ENCODE data around the gene JAK1.
"Not testable (repeated sequence)": the region's sequence is repeated elsewhere in the genome, so short reads cannot be mapped to it uniquely, and the experiment has no call there.

JAK1 gene

DNA sequence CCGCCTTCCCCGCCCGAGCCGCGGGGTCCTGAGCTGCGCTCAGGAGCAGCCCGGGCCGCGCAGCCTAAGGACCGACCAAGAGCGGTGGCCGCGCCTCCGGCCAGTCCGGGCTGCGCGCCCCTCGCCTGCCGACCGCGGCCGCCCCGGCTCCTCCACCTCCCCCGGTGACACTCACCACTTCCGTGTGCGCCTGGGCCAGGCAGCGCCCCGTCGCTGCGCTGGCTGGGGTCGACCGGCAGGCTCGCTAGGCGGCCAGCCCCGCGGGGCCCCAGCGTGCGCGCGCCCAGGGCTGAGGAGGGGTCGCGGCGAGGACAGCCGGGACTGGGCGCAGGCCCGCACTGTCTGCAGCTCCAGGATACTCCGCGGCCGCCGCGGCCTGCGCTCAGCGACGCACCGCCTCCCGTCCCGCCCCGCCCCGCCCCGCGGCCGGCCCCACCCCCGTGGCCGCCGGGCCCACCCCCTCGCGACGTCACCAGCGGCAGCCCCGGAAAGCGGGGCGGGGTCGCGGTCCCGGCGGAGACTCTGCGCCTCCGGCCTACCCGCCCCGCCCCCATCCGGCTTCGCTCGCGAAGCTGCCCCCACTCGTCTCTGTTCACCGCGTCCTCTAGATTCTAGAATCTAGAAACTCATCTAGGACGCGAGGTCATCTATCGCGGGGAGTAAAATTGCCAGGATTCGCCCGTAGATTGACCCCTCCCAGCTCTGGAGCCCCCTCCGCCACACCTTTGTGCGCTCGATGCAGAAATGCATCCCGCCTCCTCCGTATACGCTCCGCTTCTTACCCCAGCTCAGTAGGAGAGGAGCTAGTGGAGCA, at the start of gene JAK1:
Gene JAK1, minus strand, starts transcription at position 392 of the 814 bp plus-strand sequence. CDS start 80,285 bp downstream, outside the sequence.
- peak; percentile 84 for DNase-seq

GRCh38 chr1:65014321-65014720, 48.0 kb upstream of the JAK1 start:
- DNase-seq: no peak

- no peak for DNase-seq
These were observed 45.6 kb upstream of the JAK1 start for GRCh38 chr1:65011983-65012382.

DNA sequence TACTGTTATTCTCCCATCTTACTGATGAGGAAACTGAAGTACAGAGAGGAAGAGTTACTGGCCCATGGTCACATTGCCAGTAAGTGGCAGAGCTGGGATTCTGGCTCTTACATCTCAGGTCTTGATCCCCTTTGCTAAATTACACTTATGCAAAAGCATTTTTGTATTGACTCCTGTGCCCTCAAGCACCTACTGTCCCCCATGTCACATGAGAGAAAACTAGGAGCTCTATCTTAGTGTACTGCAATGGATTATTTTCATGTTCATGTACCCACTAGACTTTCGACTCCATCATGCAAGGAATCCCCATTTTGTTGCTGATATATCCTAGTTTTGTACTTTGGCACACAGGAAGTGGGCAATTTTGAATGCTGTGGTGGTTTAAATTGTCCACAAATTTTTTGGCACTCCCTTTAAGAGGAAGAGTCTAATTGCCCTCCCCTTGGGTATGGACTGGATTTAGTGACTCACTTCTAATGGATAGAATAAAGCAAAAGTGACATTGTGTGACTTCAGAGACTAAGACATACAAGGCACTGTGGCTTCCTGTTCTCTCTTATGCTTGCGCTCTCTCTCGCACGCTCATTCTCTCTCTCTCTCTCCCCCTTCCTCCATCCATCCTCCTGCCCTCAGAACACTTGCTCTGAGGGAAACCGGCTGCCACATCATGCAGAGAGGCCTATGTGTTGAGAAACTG, 43.5 kb upstream of the JAK1 start:
- DNase-seq: no peak

DNA sequence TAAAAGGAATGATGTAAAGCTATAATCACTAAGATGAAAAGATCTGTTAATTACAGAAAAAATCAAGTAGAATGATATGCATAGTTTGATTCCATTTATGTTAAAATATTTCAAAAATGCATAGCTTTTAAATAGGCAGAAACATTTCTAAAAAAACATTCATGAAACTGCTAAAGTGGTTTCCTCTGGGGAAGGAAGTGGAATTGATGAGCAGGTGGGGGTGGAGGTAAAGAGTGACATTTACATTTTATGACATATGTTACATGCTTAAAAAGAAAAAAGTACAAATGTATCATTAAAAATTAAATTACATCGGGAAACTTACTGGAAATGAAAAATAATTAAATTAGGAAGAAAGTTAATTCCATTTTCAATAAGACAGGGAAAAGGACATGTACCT, 42.8 kb upstream of the JAK1 start:
- DNase-seq: no peak

DNA sequence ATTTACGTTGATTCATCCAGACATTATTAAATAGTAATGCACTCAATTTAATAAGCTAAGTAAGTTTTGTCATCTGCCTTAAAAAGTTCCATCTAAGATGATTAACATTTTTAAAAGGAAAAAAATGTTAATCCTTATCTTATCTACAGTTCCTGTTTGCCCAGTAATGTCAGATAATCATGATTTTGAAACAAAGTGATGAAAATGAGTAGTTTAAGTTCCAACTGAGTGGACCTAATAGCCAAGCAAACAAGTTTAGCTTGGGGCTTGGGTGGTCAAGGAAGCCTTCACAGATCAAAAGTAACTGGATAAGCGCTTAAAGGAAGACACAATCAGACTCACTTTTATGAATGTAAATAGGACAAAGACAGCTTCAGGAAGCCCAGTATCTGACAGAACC, 40.5 kb upstream of the JAK1 start:
- DNase-seq: no peak

- DNase-seq: no peak
These were observed 36.9 kb upstream of the JAK1 start for GRCh38 chr1:65003316-65003664.

GRCh38 chr1:65002508-65003315, 36.4 kb upstream of the JAK1 start:
- no peak for DNase-seq

DNA sequence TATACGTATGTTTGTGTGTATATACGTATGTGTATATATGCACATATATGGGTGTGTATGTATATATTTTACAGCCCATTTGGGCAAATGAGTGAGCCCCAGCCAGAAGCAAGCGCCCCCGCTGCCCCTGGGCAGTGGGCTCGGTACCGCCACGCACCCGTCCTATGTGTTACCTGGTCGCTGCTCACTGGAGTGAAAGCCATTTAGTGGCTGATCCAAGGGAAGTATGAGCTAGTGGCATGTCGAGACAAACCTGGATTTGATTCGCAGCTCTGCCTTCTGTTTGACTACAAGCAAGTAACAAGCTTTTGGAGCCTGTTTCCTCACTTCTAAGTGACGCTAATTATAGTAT, 35.8 kb upstream of the JAK1 start:
- DNase-seq: no peak

DNA sequence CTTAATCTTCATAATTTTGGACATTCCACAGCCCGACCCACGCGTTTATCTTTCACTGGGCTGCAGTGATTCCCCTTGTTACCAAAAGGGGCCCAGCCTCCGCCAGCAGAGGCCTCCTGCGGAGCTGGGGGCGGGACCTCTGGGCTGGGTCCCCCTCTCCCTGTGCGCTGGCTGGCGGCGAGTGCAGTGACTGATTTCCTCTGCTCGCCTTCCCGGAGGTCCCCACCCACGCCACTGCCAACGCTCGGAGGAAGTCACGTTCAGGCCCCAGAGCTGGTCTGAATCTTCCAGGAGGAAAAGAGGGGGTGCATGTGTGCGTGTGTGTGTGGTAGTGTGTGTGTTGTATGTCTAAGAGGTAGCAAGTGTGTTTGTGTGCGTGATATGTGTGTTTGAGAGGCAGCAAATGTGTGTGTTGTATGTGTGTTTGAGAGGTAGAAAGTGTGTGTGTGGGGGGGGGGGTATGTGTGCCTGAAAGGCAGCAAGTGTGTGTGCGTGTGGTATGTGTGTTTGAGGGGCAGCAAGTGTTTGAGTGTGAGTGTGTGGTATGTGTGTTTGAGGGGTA, 35.0 kb upstream of the JAK1 start:
- no peak for DNase-seq

DNA sequence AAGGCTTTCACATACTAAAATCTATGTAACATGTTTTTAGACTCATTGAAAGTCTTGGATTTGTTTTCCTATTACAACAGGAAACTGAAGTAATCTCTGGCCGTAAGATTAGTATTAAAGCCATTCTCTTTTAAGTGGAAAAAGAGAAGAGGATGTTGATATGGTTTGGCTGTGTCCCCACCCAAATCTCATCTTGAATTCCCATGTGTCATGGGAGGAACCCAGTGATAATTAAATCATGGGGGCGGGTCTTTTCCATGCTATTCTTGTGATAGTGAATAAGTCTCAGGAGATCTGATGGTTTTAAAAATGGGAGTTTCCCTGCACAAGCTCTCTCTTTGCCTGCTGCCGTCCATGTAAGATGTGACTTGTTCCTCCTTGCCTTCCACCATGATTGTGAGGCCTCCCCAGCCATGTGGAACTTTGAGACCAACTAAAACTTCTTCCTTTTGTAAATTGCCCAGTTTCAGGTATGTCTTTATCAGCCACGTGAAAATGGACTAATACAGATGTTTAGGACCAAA, 32.1 kb upstream of the JAK1 start:
- DNase-seq: not testable (repeated sequence)

- no peak for DNase-seq
These were observed 30.4 kb upstream of the JAK1 start for GRCh38 chr1:64996541-64997257.

DNA sequence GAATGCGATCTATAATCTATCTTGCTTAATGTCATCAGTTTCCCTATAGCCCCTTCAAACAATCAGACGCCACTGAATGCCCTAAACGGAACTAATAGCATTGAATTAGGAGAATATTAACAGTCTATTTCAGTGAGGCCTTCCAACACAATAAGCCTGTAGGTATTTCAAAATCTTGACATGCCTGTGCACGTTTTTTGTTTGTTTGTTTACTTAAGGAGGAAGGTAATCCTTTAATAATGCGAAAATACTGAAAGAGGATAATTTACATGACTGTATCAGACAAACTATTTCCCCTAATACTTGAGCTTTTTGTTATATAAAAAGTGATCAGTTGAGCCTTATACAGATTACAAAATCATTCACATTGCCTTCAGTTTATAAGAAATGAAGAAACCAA, 29.0 kb upstream of the JAK1 start:
- DNase-seq: no peak

DNA sequence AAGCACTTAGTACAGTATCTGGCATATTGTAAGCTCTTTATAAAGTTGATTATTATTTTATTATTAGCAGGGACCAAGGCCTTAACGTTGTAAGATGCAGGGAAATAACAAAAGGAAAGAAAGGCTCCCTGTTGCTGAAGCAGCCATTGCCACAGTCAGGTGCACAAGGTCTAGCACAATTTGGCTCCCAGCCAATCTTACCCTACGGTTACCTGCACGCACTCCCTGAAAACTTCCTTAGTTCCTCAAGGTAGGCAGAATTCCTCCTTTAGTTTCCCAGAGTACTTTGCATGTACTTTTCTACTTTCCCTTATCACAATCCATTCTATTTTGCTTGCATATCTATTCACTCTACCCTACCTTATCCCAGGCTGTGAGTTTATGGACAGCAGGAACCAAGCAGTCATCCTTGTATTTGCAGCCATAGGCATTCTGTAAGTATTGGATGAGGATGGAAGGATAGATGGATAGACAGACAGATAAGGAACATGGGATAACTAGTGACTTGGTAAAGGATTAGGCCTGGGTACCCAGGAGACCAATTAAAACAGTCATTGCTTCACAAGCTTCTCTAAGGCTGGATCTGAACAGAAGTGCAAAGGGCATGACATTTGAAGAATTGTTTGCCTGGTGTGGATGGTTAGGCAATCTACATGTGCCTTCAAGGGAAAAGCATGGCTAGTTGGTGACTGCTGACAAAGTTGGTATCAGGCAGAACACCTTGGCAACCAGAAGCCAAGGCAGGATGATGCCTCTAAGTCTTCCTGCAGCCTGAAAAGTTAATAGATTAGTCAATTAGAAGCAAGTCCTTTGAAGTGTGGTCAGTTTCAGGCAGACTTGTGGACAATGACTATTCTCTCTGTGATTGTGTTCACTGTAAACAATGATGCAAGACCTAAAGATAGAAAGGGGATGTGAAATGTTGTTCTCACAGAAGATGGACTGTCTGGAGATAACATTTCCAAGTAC, 20.8 kb upstream of the JAK1 start:
- no peak for DNase-seq

DNA sequence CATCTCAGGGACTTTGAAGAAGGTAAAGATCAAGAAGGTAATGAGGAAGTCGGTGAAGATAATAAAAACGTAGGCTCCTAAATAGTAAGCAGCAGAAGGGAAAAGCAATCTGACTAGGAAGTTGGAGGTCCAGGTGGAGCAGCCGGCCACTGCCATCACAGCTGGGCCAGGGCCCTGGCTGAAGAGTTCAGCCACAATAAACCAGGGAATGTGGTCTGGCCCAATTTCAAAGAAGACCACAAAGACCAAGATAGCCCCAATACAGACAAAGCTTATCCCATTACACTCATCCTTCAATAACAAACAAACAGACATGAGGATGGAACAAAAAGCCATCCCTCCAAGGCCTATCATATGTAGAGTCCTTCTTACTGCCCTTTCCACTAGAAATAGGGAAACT, 18.4 kb upstream of the JAK1 start:
- DNase-seq: no peak

DNA sequence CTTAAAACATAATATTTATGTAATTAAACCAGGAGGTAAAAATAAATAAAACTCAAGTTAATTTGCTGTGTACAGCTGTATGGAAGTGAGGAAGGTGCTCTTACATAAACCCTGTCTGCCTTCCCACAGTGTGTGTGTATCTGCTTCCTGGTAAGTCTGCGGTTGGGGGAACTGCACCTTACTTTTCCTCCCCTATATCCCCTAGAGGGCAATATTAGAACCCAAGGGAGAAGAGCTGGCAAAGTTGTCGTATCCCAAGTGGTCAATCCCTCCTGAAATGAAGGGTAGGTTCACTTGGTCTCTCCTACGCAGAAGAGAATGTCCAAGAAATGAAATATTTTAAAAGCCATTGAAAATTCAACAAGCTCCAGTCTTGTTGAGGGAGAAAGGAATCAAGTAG, 17.8 kb upstream of the JAK1 start:
- DNase-seq: no peak

- DNase-seq: no peak
These were observed 16.8 kb upstream of the JAK1 start for GRCh38 chr1:64983110-64983509.

DNA sequence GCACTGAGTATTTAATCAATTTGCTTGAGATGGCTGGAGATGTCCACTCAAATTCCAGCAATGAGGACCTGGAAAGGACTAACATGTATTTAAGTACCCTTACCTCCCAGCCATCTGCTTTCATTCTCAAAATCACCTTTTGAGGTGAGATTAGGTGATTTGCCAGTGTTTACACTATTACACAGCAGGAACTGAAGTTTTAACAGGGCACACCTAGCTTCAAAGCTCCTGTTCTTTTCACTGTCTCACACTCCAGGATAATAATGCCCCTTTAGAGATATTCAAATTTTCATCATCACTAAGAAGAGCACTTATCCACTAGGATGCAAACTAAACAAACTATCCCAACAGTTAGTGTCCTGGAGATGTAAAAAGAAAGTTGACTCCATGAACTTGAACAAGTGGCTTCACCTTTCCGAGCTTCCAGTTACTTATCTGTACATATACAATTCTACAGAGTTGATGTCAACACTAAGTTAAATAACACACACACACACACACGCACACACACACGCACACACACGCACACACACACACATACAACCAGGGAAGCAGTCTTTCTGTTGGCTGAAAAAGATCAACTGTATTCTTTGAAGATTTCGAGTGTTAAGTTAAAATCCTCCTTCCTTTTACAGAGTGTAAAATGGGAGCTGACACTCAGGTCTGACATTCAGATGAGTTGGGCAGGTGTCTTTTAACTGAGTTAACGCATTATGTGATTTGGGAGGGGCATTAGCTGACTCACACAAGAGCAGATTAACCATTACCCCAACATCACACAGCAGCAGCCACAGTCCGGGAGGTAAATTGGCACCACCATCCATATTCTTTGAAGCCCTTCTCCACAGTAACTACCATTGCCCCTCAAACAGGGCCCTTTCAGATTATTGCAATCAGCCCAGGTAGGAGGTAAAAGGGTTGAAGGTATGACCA, 15.5 kb upstream of the JAK1 start:
- DNase-seq: no peak

DNA sequence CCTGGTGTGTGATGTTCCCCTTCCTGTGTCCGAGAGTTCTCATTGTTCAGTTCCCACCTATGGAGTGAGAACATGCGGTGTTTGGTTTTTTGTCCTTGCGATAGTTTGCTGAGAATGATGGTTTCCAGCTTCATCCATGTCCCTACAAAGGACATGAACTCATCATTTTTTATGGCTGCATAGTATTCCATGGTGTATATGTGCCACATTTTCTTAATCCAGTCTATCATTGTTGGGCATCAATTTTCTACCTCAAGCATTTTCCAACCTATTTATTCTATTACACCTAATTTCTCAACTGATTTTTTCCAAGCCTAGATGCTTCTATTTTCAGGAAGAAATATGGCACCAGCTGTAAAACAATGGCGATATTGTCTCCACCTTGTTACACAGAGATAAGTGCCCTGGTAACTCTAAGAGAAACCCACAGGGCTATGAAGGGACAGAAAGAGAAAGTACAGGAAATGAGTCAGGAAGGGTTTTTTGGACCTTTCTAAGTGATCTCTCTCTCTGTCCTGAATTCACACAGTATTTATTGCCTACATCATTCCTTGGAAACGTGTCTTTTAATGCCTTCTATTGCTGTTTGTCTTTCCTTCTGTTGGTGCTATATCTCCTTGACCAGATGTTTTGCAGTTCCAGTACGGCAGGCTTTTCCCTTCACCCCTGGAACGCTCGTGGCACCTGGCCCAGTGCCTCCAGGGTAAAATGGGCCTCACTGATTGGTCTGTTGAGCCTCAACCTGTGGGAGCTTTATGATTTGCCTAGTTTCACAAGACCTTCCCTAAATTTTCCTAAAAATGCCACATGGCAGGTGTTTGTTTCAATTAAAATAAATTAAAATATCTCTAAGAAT, 14.6 kb upstream of the JAK1 start:
- no peak for DNase-seq
